ENCODE data around the gene TMPRSS11A.

Gene TMPRSS11A

DNA sequence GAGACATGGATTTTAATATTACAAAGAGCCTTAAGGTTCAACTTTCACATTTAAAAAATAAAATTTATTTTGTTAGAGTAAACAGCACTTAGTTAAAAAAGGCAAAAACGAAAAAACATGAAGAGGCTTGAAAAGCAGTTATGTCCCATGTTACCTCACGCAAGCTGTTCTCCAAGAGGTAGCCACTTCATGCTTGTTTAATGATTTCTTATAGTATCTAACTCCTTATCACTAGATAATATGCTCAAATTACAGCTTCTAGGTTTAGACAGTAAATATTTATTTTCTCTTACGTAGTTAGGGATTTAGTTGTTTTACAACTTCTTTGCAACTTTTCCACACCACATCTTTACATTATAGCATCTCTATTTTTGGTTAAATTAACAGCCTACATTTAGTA, 51.7 kb downstream of the TMPRSS11A start:
- DNase-seq (ENCODE audit: low read depth) = no peak

- no peak for DNase-seq (ENCODE audit: low read depth)
Measured at GRCh38 chr4:67911141-67911540, 52.2 kb downstream of the TMPRSS11A start.

GRCh38 chr4:67910585-67910905, 52.7 kb downstream of the TMPRSS11A start:
- no peak for DNase-seq (ENCODE audit: low read depth)

DNA sequence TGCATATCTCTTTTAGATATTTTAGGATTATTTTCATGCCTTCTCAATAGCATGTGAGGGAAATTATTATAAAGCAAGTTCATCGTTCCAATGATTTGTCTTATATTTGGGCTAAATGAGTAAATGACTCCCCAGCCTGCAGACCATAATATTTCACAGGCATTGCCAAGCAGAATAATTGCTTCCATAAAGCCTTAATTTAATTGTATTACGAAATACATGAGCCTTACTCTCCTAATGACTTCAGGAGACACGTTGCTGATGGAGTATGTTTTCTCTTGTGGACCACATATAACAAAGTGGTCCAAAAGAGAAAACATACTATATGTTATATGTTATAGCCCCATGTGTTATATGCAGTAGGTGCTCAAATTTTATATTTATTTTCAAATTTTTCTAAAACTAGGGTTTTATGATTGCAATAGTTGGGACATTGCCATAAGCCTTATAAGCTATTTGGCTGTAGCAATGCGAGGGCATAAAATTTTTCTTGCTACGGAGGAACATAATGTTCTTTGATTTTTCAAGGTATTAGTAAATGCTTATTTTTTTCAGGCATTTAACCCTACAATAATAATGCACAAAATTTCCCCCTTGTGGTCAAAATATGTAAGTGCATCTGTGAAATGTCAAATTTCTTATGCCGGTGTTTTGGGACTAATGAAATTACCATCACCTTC, 53.2 kb downstream of the TMPRSS11A start:
- DNase-seq (ENCODE audit: low read depth) = no peak

DNA sequence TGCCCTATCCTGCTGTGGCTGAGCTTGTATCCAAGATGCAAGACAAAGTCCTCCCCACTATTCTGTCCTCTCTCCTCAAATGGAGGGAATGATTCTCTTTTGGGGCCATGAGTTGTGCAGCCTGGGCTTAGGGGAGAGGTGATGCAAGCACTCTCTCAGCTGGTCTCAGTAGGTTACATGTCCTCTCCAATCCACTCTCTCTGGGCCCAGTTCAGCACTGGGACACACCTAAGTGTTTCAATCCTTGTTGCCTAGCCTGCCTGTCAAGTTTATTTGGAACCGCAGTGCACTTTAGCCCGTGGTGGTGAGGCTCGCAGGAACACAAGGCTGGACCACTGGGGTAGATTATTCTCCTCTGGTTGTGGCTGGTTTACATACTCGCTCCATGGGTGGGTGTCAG, 55.6 kb downstream of the TMPRSS11A start:
- DNase-seq (ENCODE audit: low read depth) = no peak

GRCh38 chr4:67899096-67899495, 64.2 kb downstream of the TMPRSS11A start:
- DNase-seq (ENCODE audit: low read depth) = no peak

- DNase-seq (ENCODE audit: low read depth) = no peak
Measured at GRCh38 chr4:67897686-67898085, 65.6 kb downstream of the TMPRSS11A start.

- DNase-seq (ENCODE audit: low read depth) = no peak
Measured at GRCh38 chr4:67896421-67897065, 66.8 kb downstream of the TMPRSS11A start.

GRCh38 chr4:67894659-67895058, 68.6 kb downstream of the TMPRSS11A start:
- DNase-seq (ENCODE audit: low read depth) = no peak

DNA sequence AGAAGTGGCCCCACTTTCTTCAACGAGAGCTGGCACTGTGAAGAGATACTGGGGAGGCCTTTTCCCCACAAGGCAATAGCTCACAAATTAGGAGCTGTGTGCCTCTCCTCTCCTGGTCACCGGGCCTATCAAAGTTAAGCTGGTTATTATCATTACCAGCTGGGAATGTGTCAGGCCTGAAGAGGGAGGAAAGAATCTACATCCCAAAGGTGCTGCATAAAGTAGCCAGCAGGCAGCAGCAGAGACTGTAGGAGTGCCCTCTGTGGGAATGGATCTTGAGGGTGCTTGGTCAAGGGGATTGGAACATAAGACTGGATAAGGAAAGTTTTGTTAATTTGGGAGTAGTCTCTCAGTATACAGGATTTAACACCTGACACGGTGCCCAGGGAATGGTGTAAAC, 70.4 kb downstream of the TMPRSS11A start:
- no peak for DNase-seq (ENCODE audit: low read depth)

- no peak for DNase-seq (ENCODE audit: low read depth)
Measured at GRCh38 chr4:67892253-67892652, 71.0 kb downstream of the TMPRSS11A start.

DNA sequence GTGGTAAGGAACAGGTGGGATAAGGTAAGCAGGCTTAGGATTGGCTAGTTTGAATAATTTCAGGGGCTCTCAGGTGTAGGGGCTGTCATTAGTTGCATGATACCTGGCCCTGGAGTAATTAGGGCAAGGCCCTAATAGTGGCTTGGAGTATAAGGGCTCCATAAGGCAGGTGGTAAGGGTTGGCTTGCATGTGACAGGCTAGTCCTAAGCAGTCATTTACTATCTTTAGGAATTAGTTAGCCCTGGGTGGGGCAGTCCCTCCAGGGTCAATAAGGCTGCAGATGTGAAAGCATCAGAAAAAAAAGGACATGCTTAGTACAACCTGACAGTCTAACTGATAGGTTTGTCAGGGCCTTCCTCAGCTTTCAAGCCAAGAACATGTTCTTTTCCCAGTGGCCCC, 71.6 kb downstream of the TMPRSS11A start:
- DNase-seq (ENCODE audit: low read depth) = no peak

- no peak for DNase-seq (ENCODE audit: low read depth)
Measured at GRCh38 chr4:67886281-67886680, 77.0 kb downstream of the TMPRSS11A start.

DNA sequence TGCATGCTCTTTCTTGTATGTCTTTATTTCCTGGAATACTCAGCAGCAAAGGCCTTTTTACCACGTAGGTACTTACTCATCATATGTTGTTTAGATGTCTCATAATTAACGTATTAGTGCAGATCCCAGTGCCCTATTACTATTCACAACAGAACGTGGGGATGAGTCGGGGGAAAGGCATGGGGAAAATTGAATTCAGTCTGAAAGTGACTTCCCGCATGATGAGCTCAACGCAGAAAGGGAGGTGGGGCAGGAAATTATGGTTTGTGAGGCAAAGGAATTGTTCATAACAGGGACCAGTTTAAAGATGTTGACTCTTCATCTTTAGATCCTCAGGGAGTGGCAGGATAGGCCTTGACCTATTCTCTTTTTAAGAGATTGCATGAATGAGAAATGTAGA, 77.5 kb downstream of the TMPRSS11A start:
- no peak for DNase-seq (ENCODE audit: low read depth)

- no peak for DNase-seq (ENCODE audit: low read depth)
Measured at GRCh38 chr4:67884701-67885100, 78.6 kb downstream of the TMPRSS11A start.

- DNase-seq (ENCODE audit: low read depth) = no peak
Measured at GRCh38 chr4:67883902-67884301, 79.4 kb downstream of the TMPRSS11A start, which contains the start of gene TMPRSS11D. Gene TMPRSS11D, minus strand, starts transcription at chr4:67884002. Its CDS starts 69 bp downstream, at chr4:67883933.

DNA sequence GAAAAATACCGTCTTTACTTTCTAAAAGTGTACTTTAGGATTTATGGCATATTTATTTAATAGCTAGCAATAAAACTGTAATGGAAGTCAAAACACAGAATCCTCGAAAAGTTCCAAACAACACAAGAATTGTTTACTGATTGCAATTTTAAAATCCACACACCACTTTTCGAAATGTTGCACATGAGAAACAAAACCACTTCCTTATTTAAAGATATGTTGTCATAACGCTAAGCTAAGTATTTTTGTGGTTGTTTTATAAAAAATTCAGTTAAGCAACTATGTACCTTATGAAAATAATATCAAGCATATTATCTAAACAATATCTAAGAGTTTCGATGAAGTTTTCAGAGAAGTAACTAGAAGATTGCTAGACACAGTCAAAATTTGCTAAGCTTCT, 79.8 kb downstream of the TMPRSS11A start:
- no peak for DNase-seq (ENCODE audit: low read depth)

- no peak for DNase-seq (ENCODE audit: low read depth)
Measured at GRCh38 chr4:67880866-67881610, 82.3 kb downstream of the TMPRSS11A start.

DNA sequence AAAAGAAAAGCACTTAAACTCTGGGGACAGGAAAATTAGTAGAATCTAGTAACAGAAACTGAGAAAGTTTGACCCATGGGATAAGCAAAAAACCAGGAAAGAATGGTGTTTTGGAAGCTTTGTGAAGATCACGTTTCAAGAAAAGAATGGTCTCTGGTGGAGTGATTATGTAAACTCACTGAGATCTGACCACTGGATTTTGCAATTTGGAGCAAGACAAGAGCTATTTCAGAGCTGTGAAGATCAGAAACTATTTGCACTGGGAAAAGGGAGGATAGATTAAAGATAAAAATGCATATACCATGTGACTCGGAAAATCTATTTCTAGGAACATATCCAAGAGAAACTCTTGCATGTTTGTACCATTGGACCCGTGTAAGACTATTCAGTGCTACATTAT, 83.8 kb downstream of the TMPRSS11A start:
- no peak for DNase-seq (ENCODE audit: low read depth)

DNA sequence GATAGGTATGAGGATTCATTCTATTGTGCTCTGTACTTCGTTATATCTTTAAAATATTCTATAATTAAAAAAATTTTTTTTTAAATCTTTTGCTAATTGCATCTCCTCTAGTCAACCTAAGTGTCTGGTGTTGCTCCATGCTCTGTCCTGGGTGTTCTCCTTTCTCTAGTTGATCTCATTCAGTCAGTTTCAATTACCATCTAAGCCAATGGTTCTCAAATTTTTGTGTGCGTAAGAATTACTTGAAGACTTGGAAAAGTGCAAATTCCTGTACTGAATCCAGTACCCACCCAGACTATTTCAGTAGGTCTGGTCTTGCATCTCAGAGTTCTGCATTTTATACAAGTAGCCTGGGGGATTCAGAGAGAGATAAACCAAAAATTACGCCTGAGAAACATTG, 86.2 kb downstream of the TMPRSS11A start:
- DNase-seq (ENCODE audit: low read depth) = no peak

GRCh38 chr4:67874986-67875385, 88.3 kb downstream of the TMPRSS11A start:
- DNase-seq (ENCODE audit: low read depth) = no peak

DNA sequence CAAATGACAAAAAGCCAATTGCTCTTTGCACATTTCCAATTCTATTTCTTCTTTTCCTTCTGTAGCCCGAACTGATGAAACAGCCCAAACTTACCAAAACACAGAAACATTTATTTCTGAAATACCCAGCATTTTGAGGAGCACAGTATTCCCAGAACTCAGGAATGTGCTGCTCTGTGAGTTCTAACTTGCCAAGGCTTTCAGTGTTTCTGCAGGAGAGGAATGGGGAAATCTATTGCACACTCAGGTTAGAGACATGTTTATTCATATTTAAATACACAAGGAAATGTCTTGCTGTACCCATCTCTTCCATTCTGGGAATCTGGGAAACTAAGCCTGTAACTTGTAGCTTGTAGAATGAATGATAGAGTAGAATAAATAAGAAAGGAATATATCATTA, 90.2 kb downstream of the TMPRSS11A start:
- no peak for DNase-seq (ENCODE audit: low read depth)

DNA sequence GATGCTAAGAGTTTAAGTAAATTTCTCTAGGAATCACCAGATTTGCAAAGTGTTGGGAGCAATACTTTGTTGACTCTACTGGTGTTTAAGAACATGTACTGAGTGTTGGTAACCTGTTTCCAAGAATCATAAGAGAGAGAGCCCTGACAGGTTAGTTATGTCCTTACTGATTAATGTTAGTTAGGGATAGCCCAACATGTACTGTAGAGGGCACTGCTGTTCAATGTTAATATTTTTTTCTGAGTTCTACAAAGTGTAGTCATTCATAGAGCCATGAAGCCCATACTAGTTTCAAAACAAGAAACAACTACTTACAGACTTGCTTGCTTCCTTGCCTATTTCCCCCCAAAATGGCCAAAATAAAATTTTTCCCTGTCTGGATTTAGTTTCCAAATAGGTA, 91.4 kb downstream of the TMPRSS11A start:
- DNase-seq (ENCODE audit: low read depth) = no peak

Data from T-helper 22 cell (primary cell).